ENCODE data around the gene CTU1.

Gene CTU1

DNA sequence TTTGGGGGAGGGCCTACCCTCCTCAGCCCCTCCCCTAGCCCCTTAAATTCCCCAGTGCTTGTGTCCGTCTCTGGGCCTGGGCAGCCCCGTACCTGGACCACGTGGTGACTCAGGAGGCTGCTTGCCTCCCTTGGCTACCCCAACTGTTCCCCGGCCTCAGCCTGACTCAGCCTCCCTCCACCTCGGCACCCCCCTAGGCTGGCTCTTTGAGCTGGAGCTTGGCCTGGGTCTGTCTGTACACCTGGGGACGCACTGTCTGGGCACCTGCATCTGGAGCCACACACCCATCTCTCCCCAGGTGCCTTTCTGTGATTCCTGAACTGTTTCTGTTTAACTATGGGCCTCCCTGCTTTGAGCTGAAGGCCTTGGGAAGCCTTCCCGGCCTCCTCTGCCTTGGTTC is 23.7 kb downstream of the CTU1 start:
- DNase-seq: no peak

DNA sequence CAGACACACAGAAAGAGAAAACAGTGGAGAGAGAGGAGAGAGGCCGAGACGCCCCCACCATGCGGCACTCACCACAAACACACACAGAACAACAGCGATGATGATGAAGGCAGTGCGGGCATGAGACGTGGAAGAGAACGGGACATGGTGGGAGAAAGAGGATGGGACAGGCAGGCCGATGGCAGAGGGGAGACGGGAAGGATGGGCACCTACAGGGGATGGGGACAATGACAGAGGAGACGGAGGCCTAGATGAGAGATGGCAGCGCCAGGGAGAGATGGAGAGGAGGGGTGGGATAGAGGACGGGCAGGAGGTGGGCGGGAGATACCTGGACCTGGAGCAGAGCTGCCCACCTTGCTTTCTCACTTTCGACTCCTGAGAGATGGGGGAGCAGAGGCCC is 24.4 kb downstream of the CTU1 start:
- no peak for DNase-seq

- no peak for DNase-seq
Measured at GRCh38 chr19:51083181-51083580, 25.0 kb downstream of the CTU1 start.

DNA sequence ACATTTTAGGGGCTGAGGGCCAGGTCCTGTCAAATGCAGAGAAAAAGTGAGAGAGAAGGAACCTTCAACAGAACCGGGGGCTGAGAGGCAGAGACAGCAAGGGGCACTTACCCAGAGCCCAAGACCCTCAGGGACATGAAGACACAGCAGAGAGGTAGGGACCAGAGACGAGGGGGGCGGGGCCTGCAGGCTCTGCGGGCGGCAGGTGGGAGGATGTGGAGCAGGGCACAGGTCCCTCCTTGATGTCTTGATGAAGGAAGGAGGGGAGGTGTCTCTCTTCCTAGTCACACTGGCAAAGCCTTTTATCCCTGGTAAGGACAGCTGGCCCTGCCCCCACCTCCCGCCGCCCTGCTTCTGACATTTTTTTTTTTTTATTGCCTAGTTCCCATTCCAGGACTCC is 25.6 kb downstream of the CTU1 start, which contains the start of gene KLK14:
KLK14 (minus strand) TSS at position 277 of the 400 bp plus-strand sequence; CDS start at position 4, 273 bp downstream.
- no peak for DNase-seq

- DNase-seq: no peak
Measured at GRCh38 chr19:51081476-51081875, 26.7 kb downstream of the CTU1 start.

- peak in 10 of 58 donors; percentile 2 to 34 (median 10) for DNase-seq
Measured at GRCh38 chr19:51079481-51080110, 28.6 kb downstream of the CTU1 start.

GRCh38 chr19:51078731-51079130 is 29.5 kb downstream of the CTU1 start:
- DNase-seq: no peak

DNA sequence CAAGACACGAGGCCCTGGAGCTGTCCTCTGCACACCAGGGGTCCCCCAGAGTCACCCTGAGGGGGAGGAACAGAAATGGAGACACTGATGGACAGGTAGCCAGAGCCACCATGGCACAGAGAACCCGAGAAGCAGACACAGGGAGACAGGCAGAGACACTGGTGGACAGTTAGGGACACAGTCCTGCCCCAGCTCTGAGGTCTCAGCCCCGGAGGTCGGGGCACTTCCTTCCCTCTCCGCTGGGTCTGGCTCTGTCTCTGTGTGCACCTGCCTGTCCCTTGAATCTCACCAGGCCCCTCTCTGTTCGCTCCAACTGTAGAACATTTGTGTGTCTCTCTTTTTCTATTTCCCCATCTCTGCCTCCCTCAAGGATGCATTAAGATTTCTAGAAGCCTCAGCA is 30.1 kb downstream of the CTU1 start:
- no peak for DNase-seq

DNA sequence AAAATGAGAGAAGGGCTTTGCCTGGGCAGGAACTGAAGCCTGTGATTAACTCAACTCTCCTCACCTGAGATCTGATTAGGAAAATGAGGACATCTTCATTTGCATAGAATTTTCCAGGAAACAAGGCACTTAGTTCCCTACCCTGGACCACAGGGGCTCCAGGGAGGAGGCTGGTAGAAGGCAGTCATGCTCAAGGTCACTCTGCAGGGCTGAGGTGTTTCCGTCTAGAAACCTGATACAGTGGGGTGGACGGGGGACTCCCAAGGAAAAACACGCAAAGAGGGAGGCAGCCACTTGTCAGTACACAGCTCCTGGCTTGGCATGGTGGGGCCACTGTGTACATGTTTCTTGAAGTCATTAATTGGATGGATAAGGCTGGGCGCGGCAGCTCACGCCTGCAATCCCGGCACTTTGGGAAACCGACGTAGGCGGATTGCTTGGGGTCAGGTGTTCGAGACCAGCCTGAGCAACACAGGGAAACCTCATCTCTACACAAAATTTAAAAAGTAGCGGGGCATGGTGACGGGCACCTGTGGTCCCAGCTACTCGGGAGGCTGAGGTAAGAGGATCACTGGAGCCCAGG is 31.5 kb downstream of the CTU1 start:
- DNase-seq: no peak

- no peak for DNase-seq
Measured at GRCh38 chr19:51075998-51076397, 32.2 kb downstream of the CTU1 start.

- no peak for DNase-seq
Measured at GRCh38 chr19:51071095-51071405, 37.2 kb downstream of the CTU1 start.

GRCh38 chr19:51070334-51071094 is 37.7 kb downstream of the CTU1 start:
- DNase-seq: no peak

- DNase-seq: no peak
Measured at GRCh38 chr19:51066393-51067186, 41.6 kb downstream of the CTU1 start.

DNA sequence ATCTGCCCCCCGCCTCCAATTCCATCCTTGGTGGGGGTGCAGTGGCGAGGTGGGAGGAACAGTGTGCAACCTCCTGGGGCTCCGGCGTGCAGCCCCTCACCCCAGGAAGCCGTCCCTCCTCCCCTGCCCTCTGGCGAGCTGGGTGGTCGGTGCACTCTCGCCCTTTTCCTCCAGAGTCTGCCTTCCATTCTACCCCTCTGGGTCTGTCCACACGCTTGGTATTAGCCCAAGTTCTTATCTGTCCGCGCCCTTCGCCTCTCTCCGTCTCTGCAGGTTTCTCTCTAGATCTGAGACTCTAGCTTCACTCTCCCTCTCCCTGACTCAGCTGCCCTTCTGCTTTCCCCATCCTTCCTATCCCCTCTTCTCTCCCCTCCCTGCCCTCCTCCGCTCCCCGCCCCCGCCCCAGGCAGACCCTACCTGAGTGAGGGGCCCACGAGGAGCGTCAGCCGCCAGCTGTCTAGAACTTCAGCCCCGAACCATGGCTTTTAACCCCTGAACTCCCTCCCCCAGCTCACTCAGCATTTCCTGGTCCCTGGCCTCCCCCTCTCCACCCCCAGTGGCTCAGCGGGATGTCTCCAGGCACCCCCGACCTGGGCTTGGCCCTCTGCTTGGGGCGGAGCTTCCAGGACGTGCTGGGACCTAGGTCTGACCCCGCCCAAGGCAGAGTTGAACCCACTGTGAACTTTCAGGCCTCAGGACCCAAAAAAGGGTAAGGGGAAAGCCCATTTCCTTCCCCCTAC is 42.8 kb downstream of the CTU1 start:
- no peak for DNase-seq

DNA sequence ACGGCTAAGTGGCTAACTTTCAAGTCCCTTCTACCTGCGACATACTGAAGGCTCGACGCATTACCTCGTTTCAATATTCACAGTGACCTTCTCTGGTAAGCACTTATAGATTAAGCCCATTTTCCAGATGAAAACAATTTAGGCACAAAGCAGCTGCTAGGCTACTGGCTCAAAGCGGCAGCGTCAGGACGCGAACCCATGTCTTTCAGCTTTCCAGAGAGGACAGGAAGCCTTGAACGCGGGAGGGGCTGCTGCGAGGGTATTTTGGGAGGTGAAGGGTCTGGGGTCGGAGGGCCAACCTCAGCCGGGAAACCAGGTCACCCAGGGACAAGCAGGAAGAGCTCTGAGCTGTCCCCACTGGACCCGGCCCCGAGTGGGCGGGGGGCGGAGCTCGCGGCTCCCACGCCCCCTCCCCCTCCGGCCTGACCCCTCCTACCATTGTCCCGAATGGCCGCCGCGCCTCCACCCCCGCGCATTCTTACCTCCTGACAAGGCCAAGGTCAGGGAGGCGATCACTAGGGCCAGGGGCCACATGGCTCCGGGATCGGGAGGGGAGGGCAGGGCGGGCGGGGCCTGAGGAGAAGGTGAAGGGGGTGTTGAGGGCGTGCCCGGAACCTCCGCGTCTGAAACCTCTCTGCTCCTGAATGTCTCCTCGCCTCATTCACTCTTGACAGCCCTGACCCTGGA is 43.5 kb downstream of the CTU1 start, which contains the start of gene KLK13:
KLK13 (minus strand) TSS at position 559 of the 687 bp plus-strand sequence; CDS start at position 534, 25 bp downstream.
- no peak for DNase-seq

DNA sequence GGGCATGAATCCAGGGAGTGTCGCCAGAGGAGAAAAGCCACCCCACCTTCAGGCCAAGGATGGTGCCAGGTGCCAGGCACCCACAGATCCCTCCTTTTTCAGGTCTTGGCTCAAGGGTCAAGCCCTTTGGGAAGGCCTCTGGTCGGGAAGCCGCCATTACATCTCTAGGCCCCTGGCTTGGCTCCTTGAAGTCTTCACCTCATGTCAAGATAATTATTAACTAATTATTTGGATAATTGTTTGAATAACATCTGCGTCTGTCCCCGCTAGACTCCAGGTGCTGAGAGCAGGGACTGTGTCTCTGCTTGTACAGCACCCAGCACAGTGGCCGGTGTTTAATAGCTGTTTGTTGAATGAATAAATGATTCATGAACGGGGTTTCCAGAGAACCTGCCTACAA is 44.5 kb downstream of the CTU1 start:
- DNase-seq: no peak

- DNase-seq: no peak
Measured at GRCh38 chr19:51060973-51061372, 47.2 kb downstream of the CTU1 start.

- no peak for DNase-seq
Measured at GRCh38 chr19:51060336-51060735, 47.9 kb downstream of the CTU1 start.

- no peak for DNase-seq
Measured at GRCh38 chr19:51059715-51060114, 48.5 kb downstream of the CTU1 start.

DNA sequence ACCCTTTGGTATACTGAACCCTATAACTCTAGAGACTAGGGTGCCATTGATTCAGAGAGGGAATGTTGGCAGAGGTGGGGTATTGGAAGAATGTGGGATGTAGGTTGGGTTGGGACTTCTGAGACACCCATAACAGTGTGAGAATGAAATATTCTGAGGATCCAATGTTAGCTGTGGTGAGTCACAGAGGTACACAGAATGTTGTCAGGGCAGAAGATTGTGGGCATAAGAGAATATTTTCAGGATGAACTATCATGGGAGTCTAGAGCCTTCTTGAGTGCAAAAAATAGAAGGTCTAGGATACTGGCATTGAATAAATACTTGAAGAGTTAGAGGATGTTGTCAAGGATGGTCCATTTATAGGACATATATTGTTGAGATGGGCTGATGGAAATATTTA is 52.3 kb downstream of the CTU1 start:
- no peak for DNase-seq

Measured in anterior cingulate cortex (tissue), 58 donors.